ENCODE measurements around the gene BSN.
"Not testable (repeated sequence)": the region's sequence is repeated elsewhere in the genome, so short reads cannot be mapped to it uniquely, and the experiment has no call there.

BSN gene

DNA sequence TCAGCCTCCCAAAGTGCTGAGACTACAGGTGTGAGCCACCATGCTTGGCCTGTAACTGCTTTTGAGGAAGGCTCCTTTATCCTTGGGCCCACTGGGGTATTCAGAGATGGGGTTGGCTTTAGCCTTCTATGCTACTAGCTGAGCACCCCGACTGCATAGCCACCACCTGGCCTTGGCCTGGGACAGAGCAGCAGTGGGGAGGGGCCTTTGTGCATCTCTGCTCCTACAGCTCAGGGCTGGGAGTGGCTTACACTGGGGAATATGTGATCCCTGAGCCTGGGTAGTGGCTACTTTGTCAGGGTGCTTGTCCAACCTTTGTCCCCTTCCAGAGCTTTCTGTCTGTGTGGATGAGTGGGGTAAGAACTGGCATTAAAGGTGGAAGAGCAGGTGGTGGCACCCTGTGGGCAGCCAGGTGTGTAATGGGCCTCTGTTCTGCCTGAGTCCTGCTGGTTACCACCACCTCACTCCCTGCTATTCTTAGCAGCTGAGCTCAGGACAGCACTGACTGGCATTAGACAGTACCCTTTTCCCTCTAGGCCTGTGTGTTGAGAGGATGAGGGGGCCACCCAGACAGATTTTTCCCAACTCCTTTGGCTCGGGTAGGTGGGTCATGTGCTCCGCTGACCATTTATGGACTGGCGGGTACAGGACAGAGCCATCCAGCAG is 141.2 kb downstream of the BSN start:
- H3K27me3 ChIP-seq (ENCODE audit: low read length); H3K79me2 ChIP-seq (ENCODE audit: insufficient read depth, low read length); H3K27ac ChIP-seq (ENCODE audit: low read depth, low read length); H2AFZ ChIP-seq (ENCODE audit: low read depth, low read length, severe bottlenecking); H3K4me2 ChIP-seq (ENCODE audit: low read depth, low read length, poor library complexity, severe bottlenecking); H3F3A ChIP-seq (ENCODE audit: insufficient read depth); H3K9me2 ChIP-seq (replicated peaks; ENCODE audit: insufficient read depth, low read length); H3K9me3 ChIP-seq (ENCODE audit: insufficient read depth, low read length); H3K4me3 ChIP-seq (ENCODE audit: insufficient read depth, low read length, poor library complexity, severe bottlenecking); H3K9ac ChIP-seq (ENCODE audit: low read length); H3K36me3 ChIP-seq (ENCODE audit: low read length); H4K20me1 ChIP-seq (ENCODE audit: low read depth, low read length): not testable (repeated sequence)

- TF ChIP-seq EZH2phosphoT487 (conservative IDR thresholded peaks at IDR 0.05; ENCODE audit: low read length), result no peak
- Histone ChIP-seq H3K9me3 (ENCODE audit: insufficient read depth, low read length) (no peaks in the 10 kb centered on the region), H3K9ac (ENCODE audit: low read length) (no peak overlapping the region), H3F3A (ENCODE audit: insufficient read depth) (no peaks in the 10 kb centered on the region), H3K36me3 (ENCODE audit: low read length) (no peaks in the 10 kb centered on the region), H2AFZ (ENCODE audit: low read depth, low read length, severe bottlenecking) (no peak overlapping the region), H3K79me2 (ENCODE audit: insufficient read depth, low read length) (no peaks in the 10 kb centered on the region; the same call in 1 of the 2 replicates), H3K4me2 (ENCODE audit: low read depth, low read length, poor library complexity, severe bottlenecking) (no peak overlapping the region), H4K20me1 (ENCODE audit: low read depth, low read length) (no peaks in the 10 kb centered on the region), H3K27ac (ENCODE audit: low read depth, low read length) (no peak overlapping the region), H3K4me3 (ENCODE audit: insufficient read depth, low read length, poor library complexity, severe bottlenecking) (no peak overlapping the region), H3K27me3 (ENCODE audit: low read length) (no peaks in the 10 kb centered on the region), H3K9me2 (replicated peaks; ENCODE audit: insufficient read depth, low read length) (no peaks in the 10 kb centered on the region)
Observed at GRCh38 chr3:49699281-49699979, 145.2 kb downstream of the BSN start.

- Histone ChIP-seq H3K9ac (ENCODE audit: low read length) (no peak overlapping the region), H3K27ac (ENCODE audit: low read depth, low read length) (no peak overlapping the region), H3K9me3 (ENCODE audit: insufficient read depth, low read length) (no peaks in the 10 kb centered on the region), H4K20me1 (ENCODE audit: low read depth, low read length) (no peaks in the 10 kb centered on the region), H3K4me2 (ENCODE audit: low read depth, low read length, poor library complexity, severe bottlenecking) (no peak overlapping the region), H2AFZ (ENCODE audit: low read depth, low read length, severe bottlenecking) (no peak overlapping the region), H3K27me3 (ENCODE audit: low read length) (no peaks in the 10 kb centered on the region), H3K4me3 (ENCODE audit: insufficient read depth, low read length, poor library complexity, severe bottlenecking) (no peak overlapping the region), H3K36me3 (ENCODE audit: low read length) (no peaks in the 10 kb centered on the region), H3K9me2 (replicated peaks; ENCODE audit: insufficient read depth, low read length) (no peaks in the 10 kb centered on the region), H3K79me2 (ENCODE audit: insufficient read depth, low read length) (no peaks in the 10 kb centered on the region; the same call in 1 of the 2 replicates), H3F3A (ENCODE audit: insufficient read depth) (no peaks in the 10 kb centered on the region)
- TF ChIP-seq, protein P1, sequence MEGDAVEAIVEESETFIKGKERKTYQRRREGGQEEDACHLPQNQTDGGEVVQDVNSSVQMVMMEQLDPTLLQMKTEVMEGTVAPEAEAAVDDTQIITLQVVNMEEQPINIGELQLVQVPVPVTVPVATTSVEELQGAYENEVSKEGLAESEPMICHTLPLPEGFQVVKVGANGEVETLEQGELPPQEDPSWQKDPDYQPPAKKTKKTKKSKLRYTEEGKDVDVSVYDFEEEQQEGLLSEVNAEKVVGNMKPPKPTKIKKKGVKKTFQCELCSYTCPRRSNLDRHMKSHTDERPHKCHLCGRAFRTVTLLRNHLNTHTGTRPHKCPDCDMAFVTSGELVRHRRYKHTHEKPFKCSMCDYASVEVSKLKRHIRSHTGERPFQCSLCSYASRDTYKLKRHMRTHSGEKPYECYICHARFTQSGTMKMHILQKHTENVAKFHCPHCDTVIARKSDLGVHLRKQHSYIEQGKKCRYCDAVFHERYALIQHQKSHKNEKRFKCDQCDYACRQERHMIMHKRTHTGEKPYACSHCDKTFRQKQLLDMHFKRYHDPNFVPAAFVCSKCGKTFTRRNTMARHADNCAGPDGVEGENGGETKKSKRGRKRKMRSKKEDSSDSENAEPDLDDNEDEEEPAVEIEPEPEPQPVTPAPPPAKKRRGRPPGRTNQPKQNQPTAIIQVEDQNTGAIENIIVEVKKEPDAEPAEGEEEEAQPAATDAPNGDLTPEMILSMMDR (IDR thresholded peaks at IDR 0.05; ENCODE audit: insufficient read depth, low read length, poor library complexity, severe bottlenecking), result no peak
- TF ChIP-seq EZH2phosphoT487 (conservative IDR thresholded peaks at IDR 0.05; ENCODE audit: low read length), result no peak
Observed at GRCh38 chr3:49700014-49700413, 145.7 kb downstream of the BSN start.

DNA sequence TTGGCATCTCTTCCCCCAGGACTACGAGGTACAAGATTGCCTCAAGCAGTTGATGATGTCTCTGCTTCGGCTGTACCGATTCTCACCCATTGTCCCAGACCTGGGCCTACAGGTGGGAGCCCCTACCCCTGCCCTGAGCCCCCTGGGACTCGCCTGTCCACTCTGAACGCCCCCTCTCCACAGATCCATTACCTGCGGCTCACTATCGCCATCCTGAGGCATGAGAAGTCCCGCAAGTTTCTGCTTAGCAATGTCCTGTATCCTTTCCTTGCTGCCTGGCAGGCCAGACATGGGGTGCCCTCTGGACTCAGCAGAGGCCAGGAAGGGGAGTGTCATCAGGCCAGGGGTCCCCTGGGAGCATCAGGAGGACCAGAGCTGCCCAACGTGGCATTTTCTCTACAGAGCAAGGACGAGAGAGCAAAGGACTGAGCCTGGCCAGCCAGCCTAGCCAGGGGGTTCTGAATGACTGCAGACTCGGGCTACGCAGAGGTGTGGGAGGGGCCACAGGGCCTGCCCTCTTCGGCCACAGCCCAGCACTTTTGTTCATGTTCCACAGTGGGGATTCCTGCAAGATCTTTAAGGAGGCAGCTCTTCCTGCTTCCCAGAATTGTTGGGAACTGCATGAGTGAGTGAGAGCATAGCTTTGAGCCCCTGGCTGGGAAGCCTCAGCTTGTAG is 146.3 kb downstream of the BSN start:
- H3K9me3 ChIP-seq (ENCODE audit: insufficient read depth, low read length), result no peaks in the 10 kb centered on the region
- H3K79me2 ChIP-seq (ENCODE audit: insufficient read depth, low read length), result no peaks in the 10 kb centered on the region
- no peak overlapping the region for H3K27ac ChIP-seq (ENCODE audit: low read depth, low read length)
- H3K36me3 ChIP-seq (ENCODE audit: low read length), result no peaks in the 10 kb centered on the region
- H3K4me3 ChIP-seq (ENCODE audit: insufficient read depth, low read length, poor library complexity, severe bottlenecking), result no peak overlapping the region
- no peak overlapping the region for H3K9ac ChIP-seq (ENCODE audit: low read length)
- no peaks in the 10 kb centered on the region for H4K20me1 ChIP-seq (ENCODE audit: low read depth, low read length)
- no peak overlapping the region for H2AFZ ChIP-seq (ENCODE audit: low read depth, low read length, severe bottlenecking)
- H3K27me3 ChIP-seq (ENCODE audit: low read length), result no peaks in the 10 kb centered on the region
- TF ChIP-seq EZH2phosphoT487 (conservative IDR thresholded peaks at IDR 0.05; ENCODE audit: low read length), result no peak
- TF ChIP-seq, protein P1 (IDR thresholded peaks at IDR 0.05; ENCODE audit: insufficient read depth, low read length, poor library complexity, severe bottlenecking), result no peak
- no peaks in the 10 kb centered on the region for H3F3A ChIP-seq (ENCODE audit: insufficient read depth)
- H3K9me2 ChIP-seq (replicated peaks; ENCODE audit: insufficient read depth, low read length), result no peaks in the 10 kb centered on the region
- H3K4me2 ChIP-seq (ENCODE audit: low read depth, low read length, poor library complexity, severe bottlenecking), result no peak overlapping the region

Measured in SU-DHL-6 (cell line).